Measurements from ENCODE around the gene MACO1.
A peak's percentile ranks its signal among the peaks of the same experiment; 100 is the strongest.

The MACO1 gene

GRCh38 chr1:25544243-25544764, 113.6 kb downstream of the MACO1 start:
- DNase-seq: no peak

DNA sequence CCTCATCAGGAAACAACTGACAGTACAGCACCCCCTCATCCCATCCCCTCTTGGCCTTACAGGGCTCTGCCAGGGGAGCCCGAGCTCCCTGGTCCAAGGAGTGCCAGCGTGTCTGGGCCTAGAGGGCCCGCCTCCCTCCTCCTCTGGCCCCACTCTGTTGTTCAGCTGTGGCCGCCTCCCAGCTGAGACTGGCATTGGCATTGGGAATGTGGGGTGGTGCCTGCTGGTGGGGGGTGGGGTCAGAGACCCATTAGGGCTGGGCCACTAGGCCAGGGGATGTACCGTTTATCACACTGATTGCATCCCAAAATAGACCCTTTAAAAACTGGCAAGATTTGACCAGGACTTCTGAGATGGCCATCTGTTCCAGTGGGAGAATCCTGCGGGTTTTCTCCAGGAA, 114.1 kb downstream of the MACO1 start:
- DNase-seq: no peak

GRCh38 chr1:25545767-25546166, 115.1 kb downstream of the MACO1 start:
- DNase-seq: no peak

GRCh38 chr1:25546193-25546592, 115.5 kb downstream of the MACO1 start:
- no peak for DNase-seq

GRCh38 chr1:25548601-25549000, 117.9 kb downstream of the MACO1 start:
- no peak for DNase-seq

GRCh38 chr1:25549273-25550154, 118.8 kb downstream of the MACO1 start:
- peak; percentile 26 to 81 for DNase-seq
